Putamen (tissue), 1 donor: ENCODE results near the gene COL4A2.
A peak's percentile ranks its signal among the peaks of the same experiment; 100 is the strongest.

Experiments
- DNase-seq: peaks from one replicate; pipeline ENCODE4 v3.0.0-alpha.2; 2016; ENCODE audit warnings: low spot score

COL4A2 gene

DNA sequence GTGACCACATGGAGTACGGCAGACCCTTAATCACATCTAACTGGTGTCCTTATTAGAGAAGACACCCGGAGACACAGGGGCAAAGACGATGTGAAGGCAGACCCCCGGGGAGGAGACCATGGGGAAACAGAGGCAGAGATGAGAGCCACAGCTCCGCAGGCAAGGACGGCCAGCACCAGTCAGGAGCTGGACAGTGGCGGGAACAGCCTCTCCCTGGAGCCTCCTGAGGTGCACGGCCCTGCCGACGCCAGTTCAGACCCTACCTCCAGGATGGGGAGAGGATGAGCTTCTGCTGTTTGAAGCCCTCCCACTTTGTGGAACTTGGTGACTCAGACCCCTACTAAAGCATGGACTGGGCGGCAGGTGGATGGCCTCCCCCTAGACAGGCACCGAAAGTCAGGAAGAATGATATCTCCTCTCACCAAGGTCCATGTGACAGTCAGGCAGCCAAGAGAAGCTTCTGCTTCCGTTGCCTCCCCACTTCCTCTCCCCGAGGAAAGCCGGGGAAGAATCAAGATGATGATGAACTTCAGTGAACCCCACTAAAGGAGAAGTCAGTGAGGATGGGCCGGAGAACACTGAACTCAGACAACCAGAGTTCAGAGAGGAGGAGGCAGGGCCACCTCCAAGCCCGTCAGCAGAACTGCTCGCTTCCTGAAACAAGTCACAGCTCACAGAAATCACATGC is 229.1 kb downstream of the COL4A2 start:
- DNase-seq = peak; percentile 39

DNA sequence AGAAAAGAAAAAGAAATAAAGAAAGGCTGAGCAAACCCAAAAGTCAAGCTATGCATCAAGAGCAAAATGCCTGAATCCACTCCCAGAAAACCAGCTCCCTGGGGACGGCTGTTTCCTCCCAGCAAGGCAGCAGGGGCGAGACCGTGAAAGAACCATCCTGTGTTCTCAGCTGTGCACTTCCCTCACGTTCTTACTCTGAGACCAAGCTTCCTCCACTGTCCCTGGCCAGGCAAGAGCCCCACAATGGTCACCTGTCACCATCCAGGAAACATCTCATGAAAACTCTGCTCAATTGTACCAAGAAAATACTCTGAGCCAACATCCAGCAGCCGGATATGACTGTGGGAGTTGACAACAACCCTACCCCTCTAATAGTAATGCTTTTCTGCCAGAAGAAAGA is 231.5 kb downstream of the COL4A2 start:
- DNase-seq = no peak

DNA sequence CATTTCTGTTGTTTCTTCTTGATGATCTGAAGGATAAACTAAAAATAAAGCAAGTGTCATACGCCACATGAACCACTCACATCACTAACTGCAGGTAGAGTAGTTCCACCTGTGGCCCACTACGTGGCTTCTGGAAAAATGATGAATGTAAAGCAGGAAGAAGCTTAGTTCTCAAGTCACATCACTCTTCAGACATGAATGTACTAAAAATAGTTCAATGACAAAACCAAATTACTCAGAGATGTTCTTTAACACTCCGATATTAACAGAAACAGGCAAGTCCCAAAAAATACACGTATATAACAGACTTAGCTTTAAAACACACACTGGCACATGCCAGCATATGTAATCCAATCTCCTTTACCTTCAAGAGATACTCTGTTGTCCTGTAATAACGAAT is 232.8 kb downstream of the COL4A2 start:
- DNase-seq = no peak

DNA sequence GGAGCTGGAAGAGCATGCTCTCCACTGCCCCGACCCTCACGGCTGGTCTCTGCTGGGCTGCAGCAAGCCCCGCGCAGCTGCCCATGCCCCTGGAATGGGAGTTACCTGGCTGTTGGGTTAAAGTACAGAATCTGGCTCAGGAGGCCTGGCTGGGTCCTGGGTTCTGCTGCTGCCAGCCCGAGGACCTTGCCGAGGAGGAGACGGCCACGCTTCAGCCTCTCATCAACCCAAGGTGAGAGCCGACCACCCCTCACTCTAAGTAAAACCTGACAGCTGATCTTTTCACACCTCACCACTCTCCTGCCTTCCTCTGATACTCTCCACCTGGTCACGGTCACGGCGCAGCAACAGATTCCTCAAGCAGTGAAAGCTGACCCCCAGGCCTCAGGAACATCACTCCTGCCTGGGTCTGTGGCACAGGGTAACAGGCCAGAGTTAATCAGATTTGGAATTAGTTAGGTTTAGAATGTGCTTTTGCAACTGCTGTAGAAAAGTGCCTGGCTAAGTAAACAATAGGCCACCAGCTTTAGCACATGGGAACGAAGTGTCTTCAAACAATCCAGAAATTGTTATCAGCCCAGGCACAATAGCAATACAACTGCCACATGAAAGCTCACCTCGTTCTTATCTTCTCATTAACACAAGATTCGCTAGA is 233.9 kb downstream of the COL4A2 start:
- no peak for DNase-seq

DNA sequence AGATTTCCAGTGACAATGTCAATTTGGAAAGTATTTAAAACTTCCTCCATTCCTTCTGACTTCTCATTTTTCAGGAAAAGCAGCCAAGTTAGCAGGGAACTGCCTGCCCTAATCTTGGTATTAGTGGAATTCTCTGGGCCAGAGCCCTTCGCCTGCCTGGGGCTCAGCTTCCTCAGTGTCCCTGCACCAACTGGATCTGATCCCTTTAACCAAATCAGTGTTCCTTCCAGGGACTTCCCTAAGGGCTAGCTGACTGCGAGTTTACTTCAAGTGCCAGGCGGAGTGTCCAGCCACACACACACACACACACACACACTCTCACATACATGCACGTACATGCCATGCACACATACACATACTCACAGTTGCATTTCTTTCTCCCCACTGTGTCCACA is 234.4 kb downstream of the COL4A2 start:
- DNase-seq = no peak

DNA sequence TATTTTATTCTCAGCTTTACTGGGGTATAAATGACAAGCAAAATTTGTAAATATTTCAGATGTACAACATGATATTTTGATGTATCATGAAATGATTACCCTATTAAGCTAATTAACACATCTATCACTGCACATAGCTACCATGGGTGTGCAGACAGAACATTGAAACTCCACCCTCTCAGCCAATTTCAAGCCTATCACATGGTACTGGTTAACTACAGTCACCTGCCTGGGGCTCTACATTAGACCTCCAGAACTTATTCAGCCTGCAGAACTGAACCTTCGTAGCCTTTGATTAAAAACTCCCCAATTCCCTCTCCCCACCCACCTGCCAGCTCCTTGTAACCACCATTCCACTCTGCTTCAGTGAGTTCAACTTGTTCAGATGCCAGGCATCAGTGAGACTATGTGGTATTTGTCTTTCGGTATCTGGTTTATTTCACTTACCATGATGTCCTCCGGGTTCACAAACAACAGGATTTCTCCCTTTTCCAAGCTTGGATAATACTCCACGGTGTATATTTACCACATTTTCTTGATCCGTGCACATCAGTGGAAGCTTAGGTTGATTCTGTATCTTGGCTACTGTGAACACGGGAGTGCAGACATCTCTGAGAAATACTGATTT is 235.2 kb downstream of the COL4A2 start:
- no peak for DNase-seq

DNA sequence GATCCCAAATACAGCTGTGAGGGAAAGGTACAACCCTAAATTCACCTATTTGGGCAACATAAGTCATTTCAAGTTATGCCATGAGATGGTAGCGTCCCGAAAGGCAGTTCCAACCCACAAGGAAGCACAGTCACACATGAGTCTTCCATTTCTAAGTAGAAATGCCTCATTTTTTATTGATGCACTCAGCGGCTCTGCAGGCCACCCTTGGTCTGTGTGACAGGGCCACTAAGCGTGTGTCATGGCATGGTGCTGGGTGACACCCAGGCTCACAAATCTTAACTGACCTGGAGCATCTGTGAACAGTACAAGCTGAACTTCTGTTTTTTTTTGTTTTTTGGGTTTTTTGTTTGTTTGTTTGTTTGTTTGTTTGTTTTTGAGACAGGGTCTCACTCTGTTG is 239.3 kb downstream of the COL4A2 start:
- no peak for DNase-seq

DNA sequence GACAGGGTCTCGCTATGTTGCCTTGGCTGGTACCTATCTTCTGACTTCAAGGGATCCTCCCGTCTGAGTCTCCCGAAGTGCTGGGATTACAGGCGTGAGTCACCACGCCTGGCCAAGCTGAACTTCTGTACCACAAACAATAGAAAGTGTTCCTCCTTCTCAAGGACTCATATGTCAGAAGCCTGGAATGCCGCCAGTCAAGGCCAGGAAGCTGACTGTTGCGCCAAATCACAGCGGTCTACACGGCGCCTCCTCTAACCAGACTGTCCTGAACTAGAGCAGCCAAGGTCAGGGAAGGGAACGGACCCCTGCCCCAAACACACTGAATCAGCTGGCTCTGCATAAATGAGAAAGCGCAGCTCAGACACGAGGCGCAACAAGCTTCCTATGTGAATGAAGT is 239.8 kb downstream of the COL4A2 start:
- no peak for DNase-seq

DNA sequence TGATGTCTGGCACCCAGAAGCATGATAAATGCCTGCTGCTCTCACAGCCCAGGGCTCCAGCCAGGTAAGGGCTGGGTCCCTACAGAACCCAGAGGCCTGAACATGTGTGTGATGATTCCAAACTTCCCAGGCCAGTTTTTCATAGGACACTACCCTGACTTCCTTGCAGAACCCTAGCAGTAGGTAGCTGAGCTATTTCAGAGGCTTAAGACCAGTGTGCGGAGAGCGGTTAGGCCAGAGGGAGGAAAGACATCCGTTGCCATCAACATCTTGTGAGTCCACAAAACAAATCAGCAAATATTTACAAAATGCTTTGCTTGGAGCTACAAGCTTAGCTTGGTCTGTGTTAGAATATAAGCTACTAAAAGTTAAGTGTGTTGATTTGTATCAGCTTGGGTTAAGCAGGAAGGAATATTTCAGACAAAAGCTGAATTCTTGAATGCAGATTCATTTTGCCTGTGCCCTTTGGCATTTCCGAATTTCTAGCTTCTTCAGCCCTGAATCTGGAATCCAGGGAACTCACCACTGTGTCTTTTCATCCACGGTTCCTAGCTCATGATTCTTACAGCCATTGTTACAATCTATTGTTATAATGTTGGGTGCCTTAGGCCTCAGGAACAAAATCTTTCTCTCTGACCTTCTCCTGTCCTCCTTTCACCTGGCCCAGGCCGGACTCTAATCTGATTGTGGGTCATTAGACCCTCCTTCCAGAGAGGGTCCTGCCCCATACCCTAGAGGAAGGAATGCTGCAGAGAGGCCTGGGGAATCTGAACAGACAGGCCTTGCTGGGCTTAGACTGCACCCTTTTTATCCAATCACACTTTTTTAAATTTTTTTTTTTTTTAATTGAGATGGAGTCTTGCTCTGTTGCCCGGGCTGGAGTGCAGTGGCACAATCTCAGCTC is 242.1 kb downstream of the COL4A2 start:
- DNase-seq = no peak

DNA sequence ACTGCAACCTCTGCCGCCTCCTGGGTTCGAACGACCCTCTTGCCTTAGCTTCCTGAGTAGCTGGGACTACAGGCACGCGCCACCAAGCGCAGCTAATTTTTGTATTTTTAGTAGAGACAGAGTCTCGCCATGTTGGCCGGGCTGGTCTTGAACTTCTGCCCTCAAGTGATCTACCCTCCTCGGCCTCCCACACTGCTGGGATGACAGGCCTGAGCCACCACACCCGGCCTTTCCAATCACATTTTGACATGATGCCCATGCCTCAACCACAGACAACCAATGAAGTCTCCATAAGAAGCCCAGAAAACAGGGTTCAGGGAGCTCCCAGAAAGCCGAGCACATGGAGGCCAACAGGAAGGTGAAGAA is 242.7 kb downstream of the COL4A2 start:
- DNase-seq = no peak

DNA sequence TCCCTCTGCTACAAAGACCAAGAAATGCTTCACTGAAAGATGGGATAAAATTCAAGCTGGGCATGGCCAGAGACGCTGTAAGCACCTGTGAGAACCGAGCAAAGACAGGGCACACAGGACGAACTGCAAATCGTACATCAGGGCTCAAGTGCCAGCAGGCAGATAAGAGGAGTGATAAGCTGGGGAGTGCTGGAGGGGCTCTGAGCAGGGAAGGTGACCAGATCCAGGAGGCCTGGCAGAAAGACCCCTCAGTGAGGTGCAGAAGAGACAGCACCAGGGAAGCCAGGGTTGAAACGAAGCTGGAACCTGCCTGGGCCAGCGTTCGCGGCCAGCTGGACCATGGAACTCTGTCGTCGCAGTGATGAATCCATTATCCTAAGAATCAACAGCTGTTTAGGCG is 244.2 kb downstream of the COL4A2 start:
- no peak for DNase-seq

DNA sequence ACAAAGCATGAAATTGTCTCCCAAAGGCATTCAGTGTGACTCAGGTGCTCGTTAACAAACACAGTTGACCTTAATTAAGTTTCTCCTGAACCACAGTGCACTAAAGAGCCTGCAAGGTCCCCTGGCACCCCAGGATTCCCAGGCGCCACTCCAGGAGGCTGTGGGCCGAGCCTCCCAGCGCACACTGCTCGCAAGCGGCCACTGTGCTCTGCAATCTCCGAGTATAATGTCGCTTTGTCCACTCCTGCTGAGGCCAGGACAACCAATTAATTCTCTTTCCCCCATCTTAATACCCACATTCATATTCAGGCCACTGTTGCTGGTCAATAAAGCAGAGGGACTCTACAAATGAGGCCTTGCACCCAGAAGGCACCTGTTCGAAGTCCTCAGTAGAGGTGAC is 245.7 kb downstream of the COL4A2 start:
- DNase-seq = no peak

DNA sequence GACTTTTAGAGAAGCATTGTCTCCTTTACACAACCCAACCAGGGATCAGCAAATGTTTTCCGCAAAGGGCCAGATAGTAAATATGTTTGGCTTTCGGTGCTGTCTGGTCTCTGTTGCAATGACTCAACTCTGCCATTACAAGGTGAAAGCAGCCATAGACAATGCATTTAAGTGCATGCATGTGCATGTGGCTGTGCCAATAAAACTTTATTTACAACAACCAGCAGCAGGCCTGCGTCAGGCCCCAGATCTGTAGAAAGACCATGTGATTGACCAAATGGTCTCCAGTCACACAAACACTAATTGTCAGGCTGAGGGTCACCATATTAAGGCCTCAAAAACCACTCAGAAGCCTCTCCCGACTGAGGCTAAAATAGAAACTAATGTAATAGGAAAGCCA is 246.3 kb downstream of the COL4A2 start:
- DNase-seq = no peak

DNA sequence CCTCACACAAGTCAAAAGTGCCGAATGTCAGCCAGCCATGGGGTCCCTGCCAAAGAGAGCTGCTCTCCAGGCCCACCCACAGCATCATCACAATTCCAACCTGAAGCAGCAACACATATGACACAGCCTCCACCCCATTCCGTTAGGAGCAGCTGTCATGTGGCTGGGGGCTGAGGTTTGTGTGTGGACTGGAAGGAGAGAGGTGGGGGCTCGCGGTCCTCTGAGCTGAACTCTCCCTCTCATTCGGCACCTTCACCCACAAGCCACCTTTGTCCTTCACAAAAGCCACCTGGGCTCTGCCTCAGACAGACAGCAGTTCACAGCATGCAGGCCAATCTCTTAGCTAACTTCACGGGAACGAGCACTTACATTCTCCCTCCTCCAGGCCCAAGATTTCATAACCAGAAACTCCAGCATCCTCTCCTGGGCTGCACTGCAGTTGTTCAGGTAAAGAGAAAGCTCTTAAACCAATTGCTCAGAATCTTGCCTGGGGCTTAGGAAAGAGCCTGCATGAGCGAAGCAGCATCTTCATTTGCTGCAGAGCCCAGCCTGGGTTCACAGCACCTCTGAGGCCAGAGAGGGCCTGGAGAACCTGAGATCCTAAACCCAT is 247.2 kb downstream of the COL4A2 start:
- no peak for DNase-seq

DNA sequence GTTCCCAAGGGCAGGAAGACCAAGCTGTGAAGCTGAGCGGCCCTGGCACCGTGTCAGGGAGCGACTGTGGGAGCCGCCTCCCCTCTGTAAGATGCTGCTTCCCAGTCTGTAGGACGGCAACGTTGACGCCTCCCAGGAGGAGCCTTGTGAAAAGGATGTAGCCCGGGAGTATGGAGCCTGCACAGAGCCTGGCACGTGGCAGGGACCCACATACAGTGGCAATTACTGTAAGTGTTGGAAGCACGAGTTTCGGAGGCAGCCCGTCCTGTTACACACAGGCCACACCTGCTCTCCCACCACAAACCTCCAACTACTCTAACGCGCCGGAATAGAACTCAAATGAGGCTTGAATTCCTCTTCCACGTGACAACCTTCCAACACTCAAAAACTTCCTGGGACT is 247.9 kb downstream of the COL4A2 start:
- no peak for DNase-seq

DNA sequence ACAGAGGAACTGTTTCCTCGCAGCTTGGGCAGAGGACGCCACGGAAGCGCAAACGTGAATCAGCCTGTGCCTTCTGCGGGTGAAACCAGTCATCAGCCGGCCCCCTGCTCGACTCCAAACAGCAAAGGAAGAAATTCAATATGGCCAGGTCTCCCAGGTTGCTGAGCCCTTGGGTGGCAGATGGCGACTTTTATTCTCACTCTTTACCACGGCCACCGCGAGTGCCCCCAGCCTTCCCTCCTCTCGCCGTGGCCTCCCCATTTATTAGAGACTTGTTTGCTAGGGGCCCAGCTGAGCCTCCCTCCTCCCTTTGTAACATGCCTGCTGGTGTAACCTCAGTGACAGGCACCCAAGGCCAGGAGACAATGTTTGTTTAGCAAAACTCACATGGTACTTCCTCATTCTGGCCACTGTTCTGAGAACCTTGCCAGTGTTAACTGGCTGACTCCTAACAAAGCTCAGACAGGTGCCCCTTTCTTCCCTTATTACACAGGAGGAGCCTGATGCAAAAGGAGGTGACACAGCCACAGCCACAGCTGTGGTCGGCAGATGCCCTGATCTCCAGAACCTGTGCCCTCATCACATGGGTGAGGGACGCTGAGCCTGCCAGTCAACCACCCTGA is 248.6 kb downstream of the COL4A2 start:
- DNase-seq = no peak

DNA sequence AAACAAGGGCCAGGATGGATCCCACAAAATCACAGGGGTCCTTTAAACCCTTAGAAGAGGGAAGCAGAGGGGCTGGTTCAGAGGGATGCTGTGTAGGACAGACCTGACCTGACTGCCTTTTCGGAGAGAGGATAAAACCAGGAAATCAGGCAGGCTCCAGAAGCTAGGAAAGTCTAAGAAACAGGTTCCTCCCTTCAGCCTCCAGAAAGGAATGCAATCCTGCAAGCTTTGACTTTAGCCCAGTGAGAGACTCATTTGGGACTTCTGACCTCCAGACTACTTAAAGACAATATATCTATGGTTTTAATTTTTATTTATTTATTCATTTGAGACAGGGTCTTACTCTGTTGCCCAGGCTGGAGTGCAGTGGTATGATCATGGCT is 249.1 kb downstream of the COL4A2 start:
- no peak for DNase-seq

DNA sequence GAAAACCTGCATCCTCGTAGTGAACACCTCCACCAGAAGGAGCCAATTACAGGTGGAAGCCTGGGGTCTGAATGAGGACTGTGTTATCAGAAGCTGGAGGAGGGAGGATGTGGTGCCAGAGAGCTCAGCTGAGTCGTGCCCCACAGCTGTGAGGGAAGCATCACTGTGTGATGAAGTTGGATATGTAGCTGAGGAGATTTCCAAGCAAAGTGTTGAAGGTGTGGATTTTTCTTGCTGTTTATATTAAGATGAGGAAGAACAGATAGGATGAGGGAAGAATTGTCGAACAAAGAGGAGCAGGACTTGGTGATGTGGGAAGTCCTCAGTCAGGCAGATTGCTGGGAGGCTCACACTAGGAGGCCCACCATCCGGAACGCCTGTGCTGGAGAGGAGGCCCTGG is 250.0 kb downstream of the COL4A2 start:
- DNase-seq = no peak

DNA sequence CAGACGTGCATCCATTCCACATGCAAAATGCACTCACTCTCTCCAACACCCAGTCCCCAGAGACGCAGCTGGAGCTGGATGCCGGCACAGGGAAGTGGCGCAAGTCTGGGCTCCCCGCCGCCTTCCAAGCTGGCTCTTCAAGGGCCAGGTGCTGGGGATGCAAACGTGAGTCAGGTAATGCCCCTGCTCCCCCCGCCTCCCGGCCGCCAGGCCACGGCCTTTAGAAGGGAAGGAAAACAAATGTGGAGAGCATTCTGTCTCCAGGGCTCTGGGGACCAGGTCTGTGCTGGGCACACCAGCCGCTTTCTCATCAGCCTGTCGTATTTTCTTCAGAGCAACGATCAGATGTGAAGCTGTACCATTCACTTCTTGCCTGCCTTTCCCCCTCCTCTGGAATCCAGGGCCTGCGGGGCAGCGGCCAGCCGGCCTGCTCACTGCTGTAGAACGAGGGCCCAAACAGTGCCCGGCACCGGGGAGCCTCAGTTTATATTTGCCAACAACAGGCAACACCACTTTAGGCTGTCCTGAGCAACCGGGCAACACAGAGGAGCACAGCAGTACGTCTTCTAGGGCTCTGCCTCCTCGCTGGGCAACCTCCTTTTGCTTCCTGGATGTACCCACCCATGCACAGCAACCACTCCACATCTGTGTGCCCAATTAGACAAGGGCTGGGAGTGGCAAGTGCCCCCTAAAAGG is 250.7 kb downstream of the COL4A2 start:
- DNase-seq = no peak

DNA sequence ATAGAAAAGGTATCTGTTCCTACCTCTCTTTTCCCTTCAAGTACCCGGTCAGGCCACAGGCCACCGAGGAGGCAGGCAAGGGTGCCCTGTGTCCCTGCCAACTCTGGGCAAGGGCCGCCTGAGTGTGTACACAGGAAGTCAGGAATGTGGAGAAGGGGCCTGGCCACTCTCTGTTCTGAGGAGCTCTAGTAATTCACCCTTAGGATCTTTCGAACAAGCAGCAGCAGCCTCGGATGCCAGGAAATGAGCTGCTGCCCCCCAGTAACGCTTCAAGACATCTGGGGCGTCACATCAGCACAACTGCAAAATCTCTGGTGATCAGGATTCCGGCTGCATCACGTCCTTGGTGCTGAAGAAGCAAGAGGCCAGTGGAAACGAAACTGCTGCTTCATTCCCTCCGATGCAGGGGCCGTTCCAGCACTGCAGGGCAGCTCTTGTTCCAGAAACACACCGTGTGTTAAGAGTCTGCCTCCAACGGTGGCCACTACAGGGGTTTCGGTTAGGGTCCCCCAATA is 252.4 kb downstream of the COL4A2 start:
- DNase-seq = no peak

DNA sequence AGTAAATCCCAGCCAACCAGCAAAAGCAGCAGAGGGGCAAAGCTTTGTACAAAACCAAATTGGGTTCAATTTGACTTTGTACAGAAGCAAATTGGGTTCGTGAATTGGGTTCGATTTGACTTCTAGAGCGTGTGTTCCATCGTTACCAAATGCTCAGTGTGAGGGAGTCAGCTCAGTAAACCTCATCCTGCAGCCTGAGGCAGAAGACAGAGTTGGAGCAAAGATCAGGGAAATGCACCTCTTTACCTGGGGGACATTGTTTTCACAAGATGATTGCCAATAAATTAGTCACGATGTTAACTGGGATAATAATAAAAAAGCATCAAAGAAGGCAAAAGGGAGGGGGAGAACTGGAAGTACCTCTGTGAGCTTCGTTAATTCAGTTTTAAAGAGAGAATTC is 252.9 kb downstream of the COL4A2 start:
- no peak for DNase-seq
